H1 (cell line): Measurements from ENCODE around the gene ARHGAP42. TPM values are rescaled to one million over a fixed set of nuclear protein-coding genes. Genes with fewer than 3 reads are reported as not detected.
A peak's percentile ranks its signal among the peaks of the same experiment; 100 is the strongest.

Experiments used
- CTCF ChIA-PET: fragments of 300-600 bp; sonication (Branson Sonifier 250); formaldehyde crosslinking; loops from one replicate; lab custom pipeline; 2021; ENCODE audit not compliant: partially characterized antibody; lab: Charles Lee
- POLR2A ChIA-PET: fragments of 300-600 bp; sonication (Branson Sonifier 250); formaldehyde crosslinking; loops from one replicate; lab custom pipeline; 2021; ENCODE audit warnings: inconsistent platforms; ENCODE audit not compliant: partially characterized antibody; lab: Charles Lee
- DNase-seq, 2 experiments: peaks; one replicate each; pipeline versions ENCODE4 v3.0.0 to v3.0.0-alpha.2; 2010 to 2022; ENCODE audit warnings: low spot score in 2 of 2, low read depth in 1 of 2, mixed read lengths in 1 of 2
- FAIRE-seq: peaks from 2 replicates; lab custom pipeline; 2011; peaks lifted over from hg19 to GRCh38; lab: Jason Lieb, UNC
- H2AFZ ChIP-seq: 2 replicates; pipeline ENCODE4 v1.8.1; 2012; ENCODE audit warnings: low read length, inconsistent platforms
- H2AK5ac ChIP-seq: 2 replicates; pipeline ENCODE4 v1.6.1; 2013; ENCODE audit warnings: low read depth, low read length
- H2BK120ac ChIP-seq: replicated peaks from 2 replicates; pipeline ENCODE3; 2013; ENCODE audit warnings: low read depth, low read length, inconsistent platforms
- H2BK12ac ChIP-seq: 2 replicates; pipeline ENCODE4 v1.6.1; 2013; ENCODE audit warnings: low read depth, low read length
- H2BK15ac ChIP-seq: 2 replicates; pipeline ENCODE4 v1.6.1; 2013; ENCODE audit warnings: low read length
- H2BK20ac ChIP-seq: 2 replicates; pipeline ENCODE4 v1.6.1; 2013; ENCODE audit warnings: low read length
- H2BK5ac ChIP-seq: 2 replicates; pipeline ENCODE4 v1.6.1; 2013; ENCODE audit warnings: low read depth, low read length
- H3K14ac ChIP-seq: 2 replicates; pipeline ENCODE4 v1.6.1; 2013; ENCODE audit warnings: inconsistent platforms; ENCODE audit not compliant: insufficient read length
- H3K18ac ChIP-seq: 2 replicates; pipeline ENCODE4 v1.6.1; 2013; ENCODE audit warnings: low read length; ENCODE audit errors: extremely low read depth
- H3K23ac ChIP-seq: 2 replicates; pipeline ENCODE4 v1.6.1; 2013; ENCODE audit warnings: inconsistent platforms; ENCODE audit not compliant: insufficient read length
- H3K23me2 ChIP-seq: 2 replicates; pipeline ENCODE4 v1.6.1; 2013; ENCODE audit warnings: low read depth, low read length
- H3K27ac ChIP-seq: 2 replicates; pipeline ENCODE4 v1.6.1; 2011; ENCODE audit warnings: low read depth, low read length, inconsistent platforms
- H3K27me3 ChIP-seq, 4 experiments: replicated peaks in 1 of 4; 1 replicate in 1 of 4; 2 replicates in 3 of 4; pipeline versions ENCODE4 v1.6.1 to v1.8.1; 2011 to 2013; ENCODE audit warnings: low read length in 3 of 4, mild to moderate bottlenecking in 3 of 4, inconsistent platforms in 2 of 4, mixed read lengths in 2 of 4, moderate library complexity in 1 of 4; ENCODE audit not compliant: control insufficient read depth in 3 of 4, insufficient read depth in 3 of 4; ENCODE audit errors: extremely low read depth in 1 of 4
- H3K36me3 ChIP-seq, 4 experiments: 2 replicates each; pipeline versions ENCODE4 v1.6.1 to v1.8.1; 2011 to 2013; ENCODE audit warnings: mild to moderate bottlenecking in 4 of 4, low read length in 3 of 4, moderate library complexity in 2 of 4, control low read depth in 1 of 4, inconsistent platforms in 1 of 4; ENCODE audit not compliant: insufficient read depth in 4 of 4, control insufficient read depth in 2 of 4
- H3K4ac ChIP-seq: replicated peaks from 2 replicates; pipeline ENCODE3; 2013; ENCODE audit warnings: low read length, low read depth, mixed read lengths, inconsistent platforms; ENCODE audit not compliant: insufficient read length
- H3K4me1 ChIP-seq, 4 experiments: replicated peaks in 1 of 4; 1 replicate in 1 of 4; 2 replicates in 3 of 4; pipeline versions ENCODE4 v1.6.1 to v1.8.1; 2011 to 2013; ENCODE audit warnings: low read length in 3 of 4, inconsistent platforms in 2 of 4, mixed read lengths in 1 of 4; ENCODE audit not compliant: insufficient read depth in 4 of 4, control insufficient read depth in 3 of 4
- H3K4me2 ChIP-seq, 2 experiments: 2 replicates each; pipeline versions ENCODE4 v1.6.1 to v1.8.1; 2011 to 2013; ENCODE audit warnings: low read depth in 2 of 2, low read length in 2 of 2, control low read depth in 1 of 2, inconsistent platforms in 1 of 2, mild to moderate bottlenecking in 1 of 2; ENCODE audit not compliant: insufficient read depth in 1 of 2
- H3K4me3 ChIP-seq, 4 experiments: fragments of 200-600, 300-600 bp in 1 of 4; sonication (generic), shearing (Covaris generic), sonication (Bioruptor Twin) in 1 of 4; 2 replicates each; pipeline versions ENCODE4 v1.5.1 to v1.8.1; 2011 to 2016; ENCODE audit warnings: low read length in 4 of 4, low read depth in 3 of 4, control low read depth in 2 of 4, inconsistent platforms in 2 of 4, mild to moderate bottlenecking in 2 of 4, mixed read lengths in 1 of 4, moderate library complexity in 1 of 4; ENCODE audit not compliant: insufficient read depth in 2 of 4; ENCODE audit errors: extremely low read depth in 1 of 4
- H3K56ac ChIP-seq: replicated peaks from 2 replicates; pipeline ENCODE3; 2013; ENCODE audit warnings: low read depth, mild to moderate bottlenecking, mixed read lengths, low read length, inconsistent platforms; ENCODE audit not compliant: insufficient read length
- H3K79me1 ChIP-seq: 2 replicates; pipeline ENCODE4 v1.6.1; 2013; ENCODE audit warnings: low read depth, low read length, control low read depth
- H3K79me2 ChIP-seq, 2 experiments: 2 replicates each; pipeline versions ENCODE4 v1.6.1 to v1.8.1; 2012 to 2013; ENCODE audit warnings: low read length in 2 of 2, mild to moderate bottlenecking in 2 of 2, inconsistent platforms in 1 of 2; ENCODE audit not compliant: insufficient read depth in 2 of 2, control insufficient read depth in 1 of 2
- H3K9ac ChIP-seq, 4 experiments: replicated peaks in 1 of 4; 1 replicate in 1 of 4; 2 replicates in 3 of 4; pipeline versions ENCODE4 v1.6.1 to v1.8.1; 2011 to 2013; ENCODE audit warnings: low read depth in 3 of 4, low read length in 3 of 4, control low read depth in 2 of 4, mild to moderate bottlenecking in 2 of 4, moderate library complexity in 2 of 4, inconsistent platforms in 1 of 4; ENCODE audit errors: extremely low read depth in 1 of 4
- H3K9me3 ChIP-seq, 2 experiments: 2 replicates each; pipeline versions ENCODE4 v1.6.1 to v1.8.1; 2012 to 2013; ENCODE audit warnings: mild to moderate bottlenecking in 2 of 2, moderate library complexity in 2 of 2, control low read depth in 1 of 2, inconsistent platforms in 1 of 2, low read depth in 1 of 2, low read length in 1 of 2, mixed read lengths in 1 of 2; ENCODE audit not compliant: insufficient read depth in 2 of 2
- H4K20me1 ChIP-seq, 2 experiments: replicated peaks in 1 of 2; 2 replicates each; pipeline versions ENCODE3 to v1.8.1; 2011 to 2013; ENCODE audit warnings: inconsistent platforms in 2 of 2, low read length in 2 of 2, mild to moderate bottlenecking in 1 of 2; ENCODE audit not compliant: insufficient read depth in 2 of 2, control insufficient read depth in 1 of 2
- H4K5ac ChIP-seq: 2 replicates; pipeline ENCODE4 v1.6.1; 2013; ENCODE audit warnings: low read length, low read depth, mixed read lengths, inconsistent platforms; ENCODE audit not compliant: insufficient read length
- H4K8ac ChIP-seq: 2 replicates; pipeline ENCODE4 v1.8.0; 2013; ENCODE audit warnings: mild to moderate bottlenecking, moderate library complexity, low read length, inconsistent platforms; ENCODE audit not compliant: insufficient read depth; ENCODE audit errors: extremely low read depth
- H4K91ac ChIP-seq: replicated peaks from 2 replicates; pipeline ENCODE3; 2013; ENCODE audit warnings: low read length, mixed read lengths, inconsistent platforms; ENCODE audit not compliant: insufficient read length
- ASH2L ChIP-seq: fragments of 200-600, 300-600 bp; sonication (generic); IDR thresholded peaks from one replicate; pipeline ENCODE4 v1.7.1; 2017; ENCODE audit warnings: low read length
- CBX5 ChIP-seq: fragments of 300-800, 300-1000 bp; sonication (generic); IDR thresholded peaks from 2 replicates; pipeline ENCODE4 v1.7.1; 2016; ENCODE audit warnings: antibody characterized with exemption, low read length, low read depth
- CEBPB ChIP-seq: IDR thresholded peaks from 2 replicates; pipeline ENCODE4 v1.6.1; 2012; ENCODE audit warnings: low read depth, low read length
- CHD1 ChIP-seq: IDR thresholded peaks from 2 replicates; pipeline ENCODE4 v1.6.1; 2012; ENCODE audit warnings: low read depth, low read length, improper control_type of control experiment
- GABPA ChIP-seq: IDR thresholded peaks from 2 replicates; pipeline ENCODE4 v1.6.1; 2011; ENCODE audit warnings: mild to moderate bottlenecking, low read length, moderate library complexity, borderline replicate concordance; ENCODE audit not compliant: insufficient read depth
- JUN ChIP-seq: IDR thresholded peaks from 2 replicates; pipeline ENCODE4 v1.6.1; 2011; ENCODE audit warnings: low read depth, mild to moderate bottlenecking, improper control_type of control experiment, low read length
- MAFK ChIP-seq: IDR thresholded peaks from 2 replicates; pipeline ENCODE4 v1.6.1; 2012; ENCODE audit warnings: low read depth, mild to moderate bottlenecking, improper control_type of control experiment, low read length
- MAX ChIP-seq: IDR thresholded peaks from 2 replicates; pipeline ENCODE4 v1.6.1; 2012; ENCODE audit warnings: inconsistent platforms
- NRF1 ChIP-seq: IDR thresholded peaks from 2 replicates; pipeline ENCODE4 v1.6.1; 2011; ENCODE audit warnings: mild to moderate bottlenecking, low read depth, low read length, improper control_type of control experiment
- POLR2AphosphoS5 ChIP-seq: IDR thresholded peaks from 2 replicates; pipeline ENCODE4 v1.6.1; 2011; ENCODE audit warnings: low read depth, low read length
- SP2 ChIP-seq: IDR thresholded peaks from 2 replicates; pipeline ENCODE4 v1.6.1; 2012; ENCODE audit warnings: mild to moderate bottlenecking, low read length, inconsistent platforms
- SP4 ChIP-seq: IDR thresholded peaks from 2 replicates; pipeline ENCODE4 v1.6.1; 2012; ENCODE audit warnings: low read length, inconsistent platforms
- TBP ChIP-seq: IDR thresholded peaks from 2 replicates; pipeline ENCODE4 v1.6.1; 2011; ENCODE audit warnings: low read depth, low read length, improper control_type of control experiment
- TEAD4 ChIP-seq: IDR thresholded peaks from 2 replicates; pipeline ENCODE4 v1.6.1; 2012; ENCODE audit warnings: low read depth, low read length, inconsistent platforms, mixed read lengths
- WGBS, 2 experiments: shearing (Covaris generic) in 1 of 2; methylation state at CpG; one replicate each; pipeline versions ENCODE4 v1.1.6 to v1.1.7; 2013 to 2015; ENCODE audit warnings: low lambda C conversion rate in 2 of 2, mixed read lengths in 2 of 2, inconsistent platforms in 1 of 2, low coverage in 1 of 2, missing lambda C conversion rate in 1 of 2; ENCODE audit not compliant: insufficient replicate concordance in 2 of 2, insufficient coverage in 1 of 2, insufficient read length in 1 of 2; ENCODE audit errors: extremely low coverage in 1 of 2, missing lambda C conversion rate in 1 of 2; 5-methylcytosine and 5-hydroxymethylcytosine counted together
- polyA plus RNA-seq, 7 experiments: library from polyadenylated mRNA; depleted of rRNA in 3 of 7; stranded (reverse) in 5 of 7; unstranded in 2 of 7; fragments of >200 nt in 5 of 7; fragments of 200-250 nt in 2 of 7; gene quantifications; 1 replicate in 5 of 7; 2 replicates in 1 of 7; 4 replicates in 1 of 7; pipeline versions ENCODE4 v1.2.1 to v1.2.3, GENCODE V29; 2011 to 2013; ENCODE audit warnings: missing spikeins in 2 of 7, mixed read lengths in 2 of 7
- total RNA-seq: library from RNA; stranded (reverse); fragmentation: NEBNext Ultra II Directional; extraction: Animal tissue kit (Norgen Biotek cat#: 25700); gene quantifications from 2 replicates; pipeline ENCODE4 v1.2.1, GENCODE V29; 2021

ARHGAP42 gene
- total and polyA plus RNA-seq, 2 of the 8 experiments (the other 6 are each of a cell fraction or from before 2014, with no cell fraction given), result 22.2 to 33.5 TPM

- ChIA-PET CTCF (interaction anchor here (1.2 to 3.2 kb wide), 6 partner anchors 10 to 119 kb away, joined by 3 to 13 read pairs (median 3); no protein-coding TSS in a partner anchor), POLR2A (no interaction called here)
- H3K56ac ChIP-seq, result no peak overlapping the region
- no peaks in the 10 kb centered on the region for H4K20me1 ChIP-seq
- no peak overlapping the region for H3K4me3 ChIP-seq
- H3K27me3 ChIP-seq, result no peaks in the 10 kb centered on the region
- peaks cover 0 to 58% of the 10 kb centered on the region in 2 experiments; a peak in 3 of 4 replicates for H3K79me2 ChIP-seq
- H2BK15ac ChIP-seq, result 0 out of 2 replicates have a peak overlapping the region, but pooled peaks have one; percentile 38
- no peak overlapping the region for H2AFZ ChIP-seq
- H3K36me3 ChIP-seq, result no peaks in the 10 kb centered on the region
- H3K79me1 ChIP-seq, result no peaks in the 10 kb centered on the region; the same call in 1 of the 2 replicates
- no peak overlapping the region for H2BK12ac ChIP-seq
- no peak for FAIRE-seq
- no peak overlapping the region for H3K27ac ChIP-seq
- H2BK5ac ChIP-seq, result no peak overlapping the region
- no peak for DNase-seq
- H4K5ac ChIP-seq, result no peak overlapping the region
- no peak overlapping the region for H4K8ac ChIP-seq
- no peak overlapping the region for H3K4me2 ChIP-seq
- no peak overlapping the region for H2BK20ac ChIP-seq
- no peaks in the 10 kb centered on the region for H3K23me2 ChIP-seq
- peaks cover 4 to 16% (median 10%) of the 10 kb centered on the region in 4 experiments for H3K4me1 ChIP-seq
- no peak overlapping the region for H3K14ac ChIP-seq
- H3K18ac ChIP-seq, result no peak overlapping the region
- no peak overlapping the region for H3K9ac ChIP-seq
- H3K4ac ChIP-seq, result no peak overlapping the region
- no peak overlapping the region for H3K23ac ChIP-seq
- no peak overlapping the region for H2BK120ac ChIP-seq
- H3K9me3 ChIP-seq, result no peaks in the 10 kb centered on the region
- H2AK5ac ChIP-seq, result no peak overlapping the region
- WGBS, 2 experiments, result 77% methylated on average over 5 of the region's 5 CpGs; no CpG with 5 or more reads in 1 of the 2 experiments
- H4K91ac ChIP-seq, result no peak overlapping the region
- TF ChIP-seq TBP, result no peak
- no peak for TF ChIP-seq CHD1
- TF ChIP-seq ASH2L, result no peak
- no peak for TF ChIP-seq CEBPB
- no peak for TF ChIP-seq NRF1
- TF ChIP-seq SP4, result no peak
- TF ChIP-seq MAFK, result no peak
- no peak for TF ChIP-seq CBX5
- no peak for TF ChIP-seq TEAD4
- no peak for TF ChIP-seq MAX
- no peak for TF ChIP-seq JUN
- no peak for TF ChIP-seq SP2
- TF ChIP-seq POLR2AphosphoS5, result no peak
- TF ChIP-seq GABPA, result no peak
Observed at GRCh38 chr11:100735949-100736675, 49.0 kb downstream of the ARHGAP42 start.
